GM23338 (cell line): Measurements from ENCODE around the gene MOB2. TPM values are rescaled to one million over a fixed set of nuclear protein-coding genes. Genes with fewer than 3 reads are reported as not detected.

Experiments used
- ATAC-seq: fragments of 200-7000 bp; cut with Tn5 transposase; 3 replicates; pipeline ENCODE4 v1.9.1; 2020
- DNase-seq: peaks from one replicate; pipeline ENCODE4 v3.0.0-alpha.2; 2015; ENCODE audit warnings: low spot score
- H2AFZ ChIP-seq: fragments of 200-600 bp; sonication (generic); 2 replicates; pipeline ENCODE4 v1.8.0; 2016; ENCODE audit warnings: antibody characterized with exemption, mild to moderate bottlenecking, moderate library complexity
- H3F3A ChIP-seq: fragments of 200-600 bp; sonication (generic); replicated peaks from 2 replicates; pipeline ENCODE4 v1.8.0; 2017; ENCODE audit warnings: antibody characterized with exemption, mixed run types, low read depth
- H3K27ac ChIP-seq: fragments of 200-600 bp; sonication (generic); 2 replicates; pipeline ENCODE4 v1.6.1; 2016; ENCODE audit warnings: low read depth
- H3K27me3 ChIP-seq: fragments of 200-600 bp; sonication (generic); 2 replicates; pipeline ENCODE4 v1.8.0; 2016; ENCODE audit warnings: mild to moderate bottlenecking, mixed run types, moderate library complexity; ENCODE audit not compliant: insufficient read depth
- H3K36me3 ChIP-seq: fragments of 200-600 bp; sonication (generic); 2 replicates; pipeline ENCODE4 v1.8.0; 2016; ENCODE audit warnings: mild to moderate bottlenecking; ENCODE audit not compliant: insufficient read depth
- H3K4me1 ChIP-seq: fragments of 200-600 bp; sonication (generic); 2 replicates; pipeline ENCODE4 v1.8.0; 2016; ENCODE audit warnings: mild to moderate bottlenecking, moderate library complexity; ENCODE audit not compliant: insufficient read depth
- H3K4me2 ChIP-seq: fragments of 200-600 bp; sonication (generic); 2 replicates; pipeline ENCODE4 v1.7.1; 2017; ENCODE audit warnings: mixed run types
- H3K4me3 ChIP-seq: fragments of 200-600 bp; sonication (generic); 2 replicates; pipeline ENCODE4 v1.6.1; 2016; ENCODE audit warnings: mixed run types
- H3K79me2 ChIP-seq: fragments of 200-600 bp; sonication (generic); replicated peaks from 2 replicates; pipeline ENCODE4 v1.8.0; 2017; ENCODE audit warnings: mild to moderate bottlenecking; ENCODE audit not compliant: insufficient read depth
- H3K9me2 ChIP-seq: fragments of 200-600 bp; sonication (generic); 2 replicates; pipeline ENCODE4 v1.8.0; 2017; ENCODE audit not compliant: insufficient read depth
- H4K20me1 ChIP-seq: fragments of 200-600 bp; sonication (generic); replicated peaks from 2 replicates; pipeline ENCODE4 v1.8.0; 2017; ENCODE audit warnings: mild to moderate bottlenecking; ENCODE audit not compliant: insufficient read depth
- H3K27ac Mint-ChIP-seq: 2 replicates; pipeline ENCODE4 v1.8.0; 2020; ENCODE audit warnings: inconsistent platforms, mild to moderate bottlenecking, moderate library complexity, mixed read lengths
- H3K27me3 Mint-ChIP-seq: 3 replicates; pipeline ENCODE4 v1.8.0; 2022; ENCODE audit warnings: low read depth, mild to moderate bottlenecking, moderate library complexity, mixed read lengths, inconsistent platforms; ENCODE audit not compliant: insufficient read depth, poor library complexity
- H3K36me3 Mint-ChIP-seq: 3 replicates; pipeline ENCODE4 v1.8.0; 2021; ENCODE audit warnings: low read depth, mild to moderate bottlenecking, inconsistent platforms, moderate library complexity, mixed read lengths
- H3K4me1 Mint-ChIP-seq: 3 replicates; pipeline ENCODE4 v1.8.0; 2020; ENCODE audit warnings: mild to moderate bottlenecking, inconsistent platforms, mixed read lengths
- H3K4me3 Mint-ChIP-seq: 3 replicates; pipeline ENCODE4 v1.8.0; 2021; ENCODE audit warnings: moderate library complexity, mild to moderate bottlenecking, inconsistent platforms, mixed read lengths
- H3K9me3 Mint-ChIP-seq: 3 replicates; pipeline ENCODE4 v1.8.0; 2020; ENCODE audit warnings: moderate library complexity, mild to moderate bottlenecking, inconsistent platforms, mixed read lengths
- CREB1 ChIP-seq: fragments of 250-450 bp; sonication (Bioruptor Pico); IDR thresholded peaks from 2 replicates; pipeline ENCODE4 v1.5.0; 2020; ENCODE audit warnings: low read depth, mild to moderate bottlenecking, moderate library complexity
- CTCF ChIP-seq, 2 experiments: fragments of 200-600 bp in 1 of 2; sonication (generic) in 1 of 2; conservative IDR thresholded peaks; 2 replicates each; pipeline versions ENCODE4 v1.5.1 to v1.6.1; 2016 to 2017; ENCODE audit warnings: antibody characterized with exemption in 2 of 2, low read depth in 2 of 2, mild to moderate bottlenecking in 2 of 2, moderate library complexity in 1 of 2
- EZH2 ChIP-seq: fragments of 200-600 bp; sonication (generic); IDR thresholded peaks from one replicate; pipeline ENCODE4 v1.8.0; 2017; ENCODE audit warnings: antibody characterized with exemption, mild to moderate bottlenecking, low read depth; ENCODE audit not compliant: unreplicated experiment
- EZH2phosphoT487 ChIP-seq: fragments of 200-600 bp; sonication (generic); IDR thresholded peaks from one replicate; pipeline ENCODE4 v1.8.1; 2018; ENCODE audit warnings: antibody characterized with exemption; ENCODE audit not compliant: unreplicated experiment
- JUNB ChIP-seq: IDR thresholded peaks from one replicate; pipeline ENCODE4 v1.6.1; 2016; ENCODE audit warnings: antibody characterized with exemption; ENCODE audit not compliant: unreplicated experiment
- NANOG ChIP-seq: IDR thresholded peaks from 2 replicates; pipeline ENCODE4 v1.6.1; 2016; ENCODE audit warnings: antibody characterized with exemption, borderline replicate concordance
- POLR2AphosphoS5 ChIP-seq: IDR thresholded peaks from 2 replicates; pipeline ENCODE4 v1.6.1; 2016; ENCODE audit warnings: antibody characterized with exemption, low read depth
- STAT1 ChIP-seq: IDR thresholded peaks from one replicate; pipeline ENCODE4 v1.6.1; 2016; ENCODE audit warnings: antibody characterized with exemption; ENCODE audit not compliant: unreplicated experiment
- ZNF114 ChIP-seq: fragments of 250-450 bp; sonication (Bioruptor Pico); IDR thresholded peaks from 2 replicates; pipeline ENCODE4 v1.5.0; 2020; ENCODE audit warnings: mild to moderate bottlenecking, moderate library complexity
- ZNF331 ChIP-seq: fragments of 250-450 bp; sonication (Bioruptor Pico); IDR thresholded peaks from 2 replicates; pipeline ENCODE4 v1.5.0; 2020; ENCODE audit warnings: low read depth, mild to moderate bottlenecking, moderate library complexity
- polyA plus RNA-seq: library from polyadenylated mRNA; unstranded; fragments of >200 nt; fragmentation: Nextera tagmentation; extraction: Ambion mirVana; gene quantifications from 2 replicates; pipeline ENCODE4 v1.2.1, GENCODE V29; 2016
- total RNA-seq: library from RNA; depleted of rRNA; stranded (reverse); fragments of >200 nt; shearing (Covaris generic); gene quantifications from 2 replicates; pipeline ENCODE4 v1.2.3, GENCODE V29; 2014
- TF ChIP-seq, protein P1 (sequence below): fragments of 250-450 bp; sonication (Bioruptor Pico); IDR thresholded peaks from 2 replicates; pipeline ENCODE4 v1.5.0; 2020; ENCODE audit warnings: mild to moderate bottlenecking, moderate library complexity
- TF ChIP-seq, protein P2 (sequence below): IDR thresholded peaks from 2 replicates; pipeline ENCODE4 v1.6.1; 2016; ENCODE audit warnings: antibody characterized with exemption

The MOB2 gene
- total and polyA plus RNA-seq, 2 experiments from 2014 or later: 10.1 to 19.7 TPM

- no peak for TF ChIP-seq CTCF (conservative IDR thresholded peaks at IDR 0.05; ENCODE audit: low read depth in 2 of 2)
These were observed 33.8 kb downstream of the MOB2 start (continued) for GRCh38 chr11:1452744-1453143.

DNA sequence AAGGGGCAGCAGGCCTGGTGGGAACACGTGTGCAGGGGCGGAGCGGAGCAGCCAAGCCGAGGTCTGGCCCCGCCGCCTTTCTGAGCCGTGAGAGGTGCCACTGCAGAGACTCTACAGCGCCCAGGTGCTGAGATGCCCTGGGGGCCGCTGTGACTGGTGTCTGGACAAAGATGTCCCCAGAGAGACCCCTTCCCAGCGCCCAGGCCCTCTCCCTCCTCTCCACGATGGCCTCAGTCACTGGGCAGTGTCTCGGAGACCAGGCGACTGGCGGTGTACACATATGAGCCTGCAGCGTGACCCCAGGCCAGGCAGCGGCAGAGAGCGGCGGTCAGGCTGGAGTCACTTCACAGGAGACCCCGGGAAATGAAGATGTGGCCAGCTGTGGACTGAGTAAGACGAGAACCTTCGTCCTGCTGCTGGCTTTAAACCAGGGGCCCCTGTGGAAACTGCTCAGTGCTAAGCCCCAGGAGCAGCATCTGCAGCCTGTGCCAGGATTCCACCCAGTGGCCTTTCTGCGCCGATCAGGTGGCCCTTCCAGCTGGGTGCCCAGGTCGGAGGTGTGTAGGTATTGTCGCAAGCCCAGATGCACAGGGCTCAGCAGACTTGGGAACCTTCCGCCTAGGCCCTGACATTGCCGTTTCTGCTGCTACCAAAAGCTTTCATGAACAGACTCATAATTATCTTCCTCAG is 34.7 kb downstream of the MOB2 start:
- Histone ChIP-seq H2AFZ (no peak overlapping the region), H3K4me2 (no peak overlapping the region), H3K27ac (no peak overlapping the region), H3K4me3 (no peak overlapping the region), H3K36me3 (no peaks in the 10 kb centered on the region), H3K27me3 (no peaks in the 10 kb centered on the region), H3K9me2 (no peaks in the 10 kb centered on the region), H3F3A (no peaks in the 10 kb centered on the region), H4K20me1 (no peaks in the 10 kb centered on the region; the same call in 1 of the 2 replicates), H3K79me2 (no peaks in the 10 kb centered on the region), H3K4me1 (no peaks in the 10 kb centered on the region)
- Mint-ChIP-seq H3K27me3 (peaks cover 9% of the 10 kb centered on the region), H3K9me3 (no peaks in the 10 kb centered on the region), H3K36me3 (peaks cover 4% of the 10 kb centered on the region; the same call in 1 of the 3 replicates), H3K4me3 (no peak overlapping the region), H3K4me1 (no peaks in the 10 kb centered on the region), H3K27ac (no peak overlapping the region)
- DNase-seq (no peak), ATAC-seq (no peak)
- TF ChIP-seq EZH2: no peak
- no peak for TF ChIP-seq ZNF114
- no peak for TF ChIP-seq CREB1 (CRISPR knock-in tag)
- no peak for TF ChIP-seq EZH2phosphoT487
- TF ChIP-seq ZNF331 (CRISPR knock-in tag): no peak
- TF ChIP-seq JUNB: no peak
- TF ChIP-seq, protein P1, sequence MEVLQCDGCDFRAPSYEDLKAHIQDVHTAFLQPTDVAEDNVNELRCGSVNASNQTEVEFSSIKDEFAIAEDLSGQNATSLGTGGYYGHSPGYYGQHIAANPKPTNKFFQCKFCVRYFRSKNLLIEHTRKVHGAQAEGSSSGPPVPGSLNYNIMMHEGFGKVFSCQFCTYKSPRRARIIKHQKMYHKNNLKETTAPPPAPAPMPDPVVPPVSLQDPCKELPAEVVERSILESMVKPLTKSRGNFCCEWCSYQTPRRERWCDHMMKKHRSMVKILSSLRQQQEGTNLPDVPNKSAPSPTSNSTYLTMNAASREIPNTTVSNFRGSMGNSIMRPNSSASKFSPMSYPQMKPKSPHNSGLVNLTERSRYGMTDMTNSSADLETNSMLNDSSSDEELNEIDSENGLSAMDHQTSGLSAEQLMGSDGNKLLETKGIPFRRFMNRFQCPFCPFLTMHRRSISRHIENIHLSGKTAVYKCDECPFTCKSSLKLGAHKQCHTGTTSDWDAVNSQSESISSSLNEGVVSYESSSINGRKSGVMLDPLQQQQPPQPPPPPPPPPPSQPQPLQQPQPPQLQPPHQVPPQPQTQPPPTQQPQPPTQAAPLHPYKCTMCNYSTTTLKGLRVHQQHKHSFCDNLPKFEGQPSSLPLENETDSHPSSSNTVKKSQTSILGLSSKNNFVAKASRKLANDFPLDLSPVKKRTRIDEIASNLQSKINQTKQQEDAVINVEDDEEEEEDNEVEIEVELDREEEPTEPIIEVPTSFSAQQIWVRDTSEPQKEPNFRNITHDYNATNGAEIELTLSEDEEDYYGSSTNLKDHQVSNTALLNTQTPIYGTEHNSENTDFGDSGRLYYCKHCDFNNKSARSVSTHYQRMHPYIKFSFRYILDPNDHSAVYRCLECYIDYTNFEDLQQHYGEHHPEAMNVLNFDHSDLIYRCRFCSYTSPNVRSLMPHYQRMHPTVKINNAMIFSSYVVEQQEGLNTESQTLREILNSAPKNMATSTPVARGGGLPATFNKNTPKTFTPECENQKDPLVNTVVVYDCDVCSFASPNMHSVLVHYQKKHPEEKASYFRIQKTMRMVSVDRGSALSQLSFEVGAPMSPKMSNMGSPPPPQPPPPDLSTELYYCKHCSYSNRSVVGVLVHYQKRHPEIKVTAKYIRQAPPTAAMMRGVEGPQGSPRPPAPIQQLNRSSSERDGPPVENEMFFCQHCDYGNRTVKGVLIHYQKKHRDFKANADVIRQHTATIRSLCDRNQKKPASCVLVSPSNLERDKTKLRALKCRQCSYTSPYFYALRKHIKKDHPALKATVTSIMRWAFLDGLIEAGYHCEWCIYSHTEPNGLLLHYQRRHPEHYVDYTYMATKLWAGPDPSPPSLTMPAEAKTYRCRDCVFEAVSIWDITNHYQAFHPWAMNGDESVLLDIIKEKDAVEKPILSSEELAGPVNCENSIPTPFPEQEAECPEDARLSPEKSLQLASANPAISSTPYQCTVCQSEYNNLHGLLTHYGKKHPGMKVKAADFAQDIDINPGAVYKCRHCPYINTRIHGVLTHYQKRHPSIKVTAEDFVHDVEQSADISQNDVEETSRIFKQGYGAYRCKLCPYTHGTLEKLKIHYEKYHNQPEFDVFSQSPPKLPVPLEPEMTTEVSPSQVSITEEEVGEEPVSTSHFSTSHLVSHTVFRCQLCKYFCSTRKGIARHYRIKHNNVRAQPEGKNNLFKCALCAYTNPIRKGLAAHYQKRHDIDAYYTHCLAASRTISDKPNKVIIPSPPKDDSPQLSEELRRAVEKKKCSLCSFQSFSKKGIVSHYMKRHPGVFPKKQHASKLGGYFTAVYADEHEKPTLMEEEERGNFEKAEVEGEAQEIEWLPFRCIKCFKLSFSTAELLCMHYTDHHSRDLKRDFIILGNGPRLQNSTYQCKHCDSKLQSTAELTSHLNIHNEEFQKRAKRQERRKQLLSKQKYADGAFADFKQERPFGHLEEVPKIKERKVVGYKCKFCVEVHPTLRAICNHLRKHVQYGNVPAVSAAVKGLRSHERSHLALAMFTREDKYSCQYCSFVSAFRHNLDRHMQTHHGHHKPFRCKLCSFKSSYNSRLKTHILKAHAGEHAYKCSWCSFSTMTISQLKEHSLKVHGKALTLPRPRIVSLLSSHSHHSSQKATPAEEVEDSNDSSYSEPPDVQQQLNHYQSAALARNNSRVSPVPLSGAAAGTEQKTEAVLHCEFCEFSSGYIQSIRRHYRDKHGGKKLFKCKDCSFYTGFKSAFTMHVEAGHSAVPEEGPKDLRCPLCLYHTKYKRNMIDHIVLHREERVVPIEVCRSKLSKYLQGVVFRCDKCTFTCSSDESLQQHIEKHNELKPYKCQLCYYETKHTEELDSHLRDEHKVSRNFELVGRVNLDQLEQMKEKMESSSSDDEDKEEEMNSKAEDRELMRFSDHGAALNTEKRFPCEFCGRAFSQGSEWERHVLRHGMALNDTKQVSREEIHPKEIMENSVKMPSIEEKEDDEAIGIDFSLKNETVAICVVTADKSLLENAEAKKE (CRISPR knock-in tag): no peak
- no peak for TF ChIP-seq NANOG
- no peak for TF ChIP-seq STAT1
- TF ChIP-seq POLR2AphosphoS5: no peak
- no peak for TF ChIP-seq CTCF (conservative IDR thresholded peaks at IDR 0.05; ENCODE audit: low read depth in 2 of 2)
- TF ChIP-seq, protein P2, sequence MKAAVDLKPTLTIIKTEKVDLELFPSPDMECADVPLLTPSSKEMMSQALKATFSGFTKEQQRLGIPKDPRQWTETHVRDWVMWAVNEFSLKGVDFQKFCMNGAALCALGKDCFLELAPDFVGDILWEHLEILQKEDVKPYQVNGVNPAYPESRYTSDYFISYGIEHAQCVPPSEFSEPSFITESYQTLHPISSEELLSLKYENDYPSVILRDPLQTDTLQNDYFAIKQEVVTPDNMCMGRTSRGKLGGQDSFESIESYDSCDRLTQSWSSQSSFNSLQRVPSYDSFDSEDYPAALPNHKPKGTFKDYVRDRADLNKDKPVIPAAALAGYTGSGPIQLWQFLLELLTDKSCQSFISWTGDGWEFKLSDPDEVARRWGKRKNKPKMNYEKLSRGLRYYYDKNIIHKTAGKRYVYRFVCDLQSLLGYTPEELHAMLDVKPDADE: no peak
